LoVo (cell line): ENCODE results near the gene MNAT1.
"Not testable (repeated sequence)": the region's sequence is repeated elsewhere in the genome, so short reads cannot be mapped to it uniquely, and the experiment has no call there.

Experiments used
- DNase-seq: peaks from one replicate; pipeline ENCODE4 v3.0.0-alpha.2; 2016; ENCODE audit warnings: low spot score

The MNAT1 gene

DNA sequence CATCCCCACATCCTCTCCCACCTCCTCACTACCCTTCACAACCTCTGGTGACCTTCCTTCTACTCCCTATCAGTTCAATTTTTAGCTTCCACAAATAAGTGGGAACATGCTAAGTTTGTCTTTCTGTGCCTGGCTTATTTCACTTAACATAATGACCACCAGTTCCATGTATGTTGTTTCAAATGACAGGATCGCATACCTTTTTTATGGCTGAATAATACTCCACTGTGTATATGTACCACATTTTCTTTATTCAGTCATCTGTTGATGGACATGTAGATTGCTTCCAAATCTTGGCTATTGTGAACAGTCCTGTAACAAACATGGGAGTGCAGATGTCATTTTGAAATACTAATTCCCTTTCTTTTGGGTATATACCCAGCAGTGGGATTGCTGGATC is 147.7 kb downstream of the MNAT1 start:
- DNase-seq, result no peak

- DNase-seq, result no peak
These were observed 149.6 kb downstream of the MNAT1 start for GRCh38 chr14:60884134-60884533.

DNA sequence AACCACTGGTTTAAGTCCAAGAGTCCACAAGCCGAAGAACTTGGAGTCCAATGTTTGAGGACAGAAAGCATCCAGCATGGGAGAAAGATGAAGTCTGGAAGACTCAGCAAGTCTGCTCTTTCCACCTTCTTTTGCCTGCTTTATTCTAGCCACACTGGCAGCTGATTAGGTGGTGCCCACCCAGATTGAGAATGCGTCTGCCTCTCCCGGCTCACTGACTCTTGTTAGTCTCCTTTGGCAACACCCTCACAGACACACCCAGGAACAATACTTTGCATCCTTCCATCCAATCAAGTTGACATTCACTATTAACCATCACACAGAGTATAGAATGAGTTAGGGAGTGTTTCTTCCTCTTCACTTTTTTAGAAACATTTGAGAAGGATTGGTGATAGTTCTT is 156.1 kb downstream of the MNAT1 start:
- not testable (repeated sequence) for DNase-seq

- DNase-seq, result no peak
These were observed 159.3 kb downstream of the MNAT1 start for GRCh38 chr14:60893911-60894310.

GRCh38 chr14:60904381-60904780 is 169.8 kb downstream of the MNAT1 start:
- DNase-seq, result no peak

DNA sequence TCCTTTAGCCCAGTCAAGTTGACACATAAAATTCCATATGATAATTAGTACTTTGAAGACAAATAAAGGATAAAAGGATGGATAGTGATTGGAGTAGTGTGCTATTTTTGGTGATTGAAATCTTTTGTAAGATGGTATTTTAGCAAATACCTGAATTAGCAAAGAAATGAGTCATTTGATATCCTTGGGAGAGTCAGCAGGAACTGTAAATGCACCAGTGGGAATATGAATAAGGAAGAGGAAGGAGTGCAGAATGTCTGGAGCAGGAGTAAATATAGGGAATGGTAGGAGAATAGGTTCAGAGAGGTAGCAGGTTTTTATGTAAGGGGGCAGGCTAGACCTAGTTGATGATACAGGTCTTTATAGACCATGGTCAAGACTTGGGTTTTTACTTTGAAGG is 171.4 kb downstream of the MNAT1 start:
- DNase-seq, result no peak

DNA sequence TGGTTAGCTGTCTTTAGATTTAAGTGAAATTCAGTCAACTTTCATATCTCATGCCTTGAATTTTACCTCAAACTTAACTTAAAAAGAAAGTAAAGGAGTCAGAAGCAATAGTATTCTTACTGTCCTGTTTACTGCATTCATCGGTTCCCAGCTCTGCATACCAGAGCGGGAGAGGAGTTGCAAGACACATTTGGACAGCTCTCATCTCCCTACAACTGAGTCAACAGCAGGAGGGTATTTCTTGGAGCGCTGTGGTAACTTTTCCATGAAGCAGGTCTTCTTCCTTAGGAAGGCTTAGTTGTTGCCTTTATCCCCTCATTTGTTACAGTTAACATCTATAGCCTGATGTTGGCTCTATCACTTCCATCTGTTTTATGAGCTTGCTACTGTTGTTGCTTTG is 181.2 kb downstream of the MNAT1 start:
- DNase-seq, result no peak

DNA sequence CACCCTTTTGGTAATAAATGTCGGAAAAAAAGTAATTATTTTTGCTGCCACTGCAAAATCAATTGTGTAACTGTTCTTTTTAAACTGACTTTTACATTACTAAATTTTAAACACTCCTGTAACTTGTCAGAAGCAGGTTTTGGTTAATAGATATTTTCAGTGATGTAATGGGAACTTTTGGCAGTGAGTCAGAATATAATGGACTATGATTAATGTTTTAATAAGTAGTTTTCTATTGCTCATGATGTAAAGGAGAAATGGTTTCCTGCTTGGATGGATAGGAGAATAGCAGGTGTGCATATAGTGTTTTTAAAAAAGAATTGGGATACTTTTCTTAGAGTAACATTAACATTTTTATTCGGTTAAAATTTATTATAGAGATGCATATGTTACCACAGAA is 187.5 kb downstream of the MNAT1 start:
- no peak for DNase-seq

GRCh38 chr14:60925286-60925685 is 190.7 kb downstream of the MNAT1 start:
- no peak for DNase-seq

DNA sequence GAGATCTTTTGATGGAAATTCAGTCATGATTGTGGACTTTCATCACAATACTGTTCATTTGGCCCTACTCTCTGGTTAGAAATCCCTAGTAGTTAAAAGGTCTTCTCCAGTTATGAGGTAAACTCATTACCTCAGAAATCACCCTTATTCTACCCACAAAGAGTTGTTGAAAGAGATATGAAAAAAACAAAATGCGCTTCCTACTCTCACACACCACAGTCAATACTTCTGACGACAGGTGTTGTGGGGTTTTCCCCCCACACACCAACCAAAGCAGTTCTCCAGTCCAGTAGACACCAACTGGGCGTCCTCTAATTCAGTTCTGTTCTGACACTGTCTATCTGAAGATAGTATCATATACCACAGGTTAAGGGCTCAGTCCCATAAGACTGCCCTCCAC is 191.4 kb downstream of the MNAT1 start:
- no peak for DNase-seq

DNA sequence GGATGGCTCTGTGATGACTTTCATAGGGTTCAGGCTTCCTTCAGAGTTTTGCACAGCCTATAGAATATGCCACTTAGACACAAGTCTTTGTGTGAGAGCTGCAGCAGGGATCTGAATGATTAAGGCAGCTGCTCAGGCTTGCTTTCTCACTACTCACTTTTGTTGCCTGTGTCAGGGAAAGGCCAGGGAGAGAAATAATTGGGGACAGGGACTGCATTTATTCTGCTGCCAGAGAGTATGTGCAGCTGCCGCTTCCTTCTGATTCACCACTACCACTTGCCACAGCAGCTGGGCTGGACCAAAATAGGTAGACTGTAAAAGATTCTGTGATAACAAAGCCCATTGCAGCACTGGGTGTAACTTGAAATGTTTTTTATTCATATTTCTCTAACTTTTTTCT is 196.7 kb downstream of the MNAT1 start:
- DNase-seq, result no peak

- DNase-seq, result peak; percentile 44
These were observed 199.5 kb downstream of the MNAT1 start for GRCh38 chr14:60933920-60934655.

GRCh38 chr14:60935319-60935718 is 200.8 kb downstream of the MNAT1 start:
- no peak for DNase-seq

- no peak for DNase-seq
These were observed 209.1 kb downstream of the MNAT1 start for GRCh38 chr14:60943637-60944032.

GRCh38 chr14:60944204-60944603 is 209.6 kb downstream of the MNAT1 start:
- DNase-seq, result no peak

- DNase-seq, result no peak
These were observed 211.4 kb downstream of the MNAT1 start for GRCh38 chr14:60945984-60946383.

DNA sequence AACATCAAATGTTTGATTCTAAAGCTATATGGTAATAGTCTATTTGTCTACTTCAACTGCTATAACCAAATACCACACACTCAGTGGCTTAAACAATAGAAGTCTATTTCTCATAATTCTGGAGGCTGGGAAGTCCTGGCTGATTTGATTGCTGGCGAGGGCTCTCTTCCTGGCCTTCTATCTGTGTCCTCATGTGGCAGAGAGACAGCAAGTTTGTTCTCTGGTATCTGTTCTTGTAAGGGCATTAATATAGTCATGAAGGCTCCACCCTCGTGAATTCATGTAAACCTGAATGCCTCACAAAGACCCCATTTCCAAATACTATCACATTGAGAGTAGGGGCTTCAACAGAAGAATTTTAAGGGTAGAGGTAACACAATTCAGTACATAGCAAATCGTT is 212.2 kb downstream of the MNAT1 start:
- no peak for DNase-seq

- DNase-seq, result no peak
These were observed 217.3 kb downstream of the MNAT1 start for GRCh38 chr14:60951776-60952435.

GRCh38 chr14:60956202-60956601 is 221.6 kb downstream of the MNAT1 start:
- no peak for DNase-seq

DNA sequence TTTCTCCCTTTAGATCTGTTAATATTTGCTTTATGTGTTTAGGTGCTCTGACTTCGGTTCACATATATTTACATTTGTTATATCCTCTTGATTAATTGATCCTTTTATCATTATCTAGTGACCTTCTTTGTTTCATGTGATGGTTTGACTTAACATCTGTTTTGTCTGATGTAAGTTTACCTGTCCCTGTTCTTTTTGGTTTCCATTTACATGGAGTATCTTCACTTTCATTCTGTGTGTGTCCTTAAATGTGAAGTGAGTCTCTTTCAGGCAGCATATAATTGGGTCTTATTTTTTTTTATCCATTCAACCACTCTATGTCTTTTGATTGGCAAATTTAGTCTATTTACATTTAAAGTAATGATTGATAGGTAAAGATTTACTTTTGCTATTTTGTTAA is 222.1 kb downstream of the MNAT1 start:
- no peak for DNase-seq

DNA sequence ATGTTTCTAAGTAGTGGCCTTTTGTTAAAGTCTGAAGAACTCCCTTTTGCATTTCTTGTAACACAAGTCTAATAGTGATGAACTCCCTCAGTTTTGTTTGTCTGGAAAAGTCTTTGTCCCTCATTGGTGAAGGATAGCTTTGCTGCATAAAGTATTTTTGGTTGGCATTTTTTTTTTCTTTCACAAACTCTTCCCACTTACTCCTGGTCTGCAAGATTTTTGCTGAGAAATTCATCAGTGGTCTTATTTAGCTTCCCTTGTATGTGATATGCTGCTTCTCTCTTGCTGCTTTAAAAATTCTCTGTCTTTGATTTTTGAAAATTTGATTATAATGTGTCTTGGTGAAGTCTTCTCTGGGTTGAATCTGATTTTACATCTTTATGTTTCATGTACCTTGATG is 223.6 kb downstream of the MNAT1 start:
- no peak for DNase-seq

DNA sequence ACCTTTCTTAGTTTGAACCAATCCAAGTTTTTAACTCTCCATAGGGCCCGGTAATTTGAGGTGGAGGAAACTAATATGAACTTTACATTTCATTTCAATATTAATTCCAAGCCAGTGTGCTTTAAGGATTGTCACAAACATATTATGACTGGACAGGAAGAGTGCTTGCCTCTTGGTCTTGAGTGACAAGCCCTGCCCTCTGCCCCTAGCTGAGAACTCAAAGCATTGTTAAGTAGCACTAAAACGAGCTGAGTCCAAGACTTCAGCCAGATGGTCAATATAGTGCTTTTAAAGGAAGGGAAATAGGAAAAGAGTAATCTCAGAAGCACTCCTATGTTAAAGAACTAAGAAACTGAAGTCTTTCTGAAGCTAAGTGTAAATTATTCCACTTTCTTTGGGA is 229.2 kb downstream of the MNAT1 start:
- no peak for DNase-seq

DNA sequence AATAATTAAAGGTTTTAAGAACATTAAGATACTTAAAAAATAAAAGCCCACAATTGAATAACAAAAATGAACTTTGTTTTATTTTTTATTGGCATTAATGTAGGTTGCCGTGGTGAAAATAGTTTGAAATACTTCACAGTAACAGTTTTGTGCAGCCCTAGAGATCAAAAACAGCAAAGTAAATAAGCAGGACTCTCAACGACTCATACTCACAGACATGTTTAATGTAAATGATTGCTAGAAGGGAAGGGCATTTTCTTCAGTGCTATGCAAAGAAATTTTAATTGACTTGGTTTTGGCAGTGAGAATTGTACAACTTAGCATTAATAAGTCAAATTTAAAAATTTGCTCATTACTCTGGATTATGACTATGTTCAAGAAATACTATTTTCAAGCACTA is 230.3 kb downstream of the MNAT1 start:
- DNase-seq, result no peak

DNA sequence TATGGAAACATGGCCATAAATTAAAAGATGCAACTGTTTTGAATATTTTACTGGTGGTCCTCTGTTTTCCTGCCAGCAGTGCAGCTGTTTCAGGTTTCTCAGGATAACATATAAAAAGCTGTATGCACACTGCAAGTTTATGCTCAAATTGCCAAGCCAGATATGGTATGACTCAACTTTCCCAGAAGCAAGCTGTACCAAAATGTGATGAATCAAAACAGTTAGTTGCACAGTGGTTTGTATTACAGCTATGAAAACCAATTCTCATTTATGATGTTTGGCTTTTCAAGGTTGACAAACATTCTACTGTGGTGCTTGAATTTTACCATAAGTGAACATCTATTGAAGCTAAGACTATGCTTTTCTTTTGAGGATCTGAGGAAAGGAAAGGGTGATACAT is 230.8 kb downstream of the MNAT1 start:
- DNase-seq, result no peak
